ENCODE results near the gene KRT25. TPM values are rescaled to one million over a fixed set of nuclear protein-coding genes. Genes with fewer than 3 reads are reported as not detected.

KRT25 gene
- total and polyA plus RNA-seq, 2 of the 8 experiments (the other 6 are each of a cell fraction or from before 2014, with no cell fraction given): not detected

DNA sequence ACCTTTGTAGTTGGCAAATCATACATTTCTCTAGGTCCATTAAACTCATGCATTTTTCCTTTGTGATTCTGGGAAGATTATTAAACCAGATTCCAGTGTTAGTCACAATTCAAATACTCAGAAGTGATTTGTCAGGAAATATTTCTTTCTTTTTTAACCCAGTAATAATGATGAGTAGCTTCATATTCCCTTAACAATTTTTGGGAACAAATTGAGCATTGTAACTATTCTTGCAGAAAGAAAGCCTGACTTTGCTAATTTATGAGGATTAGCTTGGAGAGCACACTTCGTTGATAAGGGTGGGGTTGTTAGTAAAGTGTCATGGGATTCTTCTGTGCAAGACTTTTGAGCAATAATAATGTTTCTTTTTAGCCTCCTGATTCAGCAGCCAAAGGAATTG, 32.9 kb downstream of the KRT25 start:
- no peaks in the 10 kb centered on the region for H3K4me1 ChIP-seq (replicated peaks in 1 of 4; ENCODE audit: control insufficient read depth in 3 of 4, insufficient read depth in 4 of 4, low read length in 3 of 4)
- no peak for FAIRE-seq
- no peak for TF ChIP-seq NANOG (IDR thresholded peaks at IDR 0.05; ENCODE audit: insufficient read depth, low read depth, low read length, poor library complexity, severe bottlenecking)
- no peak for TF ChIP-seq NRF1 (IDR thresholded peaks at IDR 0.05; ENCODE audit: low read depth, low read length)
- no peak for TF ChIP-seq CHD1 (IDR thresholded peaks at IDR 0.05; ENCODE audit: low read depth, low read length)
- TF ChIP-seq TCF12 (IDR thresholded peaks at IDR 0.05; ENCODE audit: low read depth, low read length): no peak
- TF ChIP-seq POU5F1 (IDR thresholded peaks at IDR 0.05; ENCODE audit: low read depth, low read length): no peak
- TF ChIP-seq GABPA (IDR thresholded peaks at IDR 0.05; ENCODE audit: borderline replicate concordance, insufficient read depth, low read length): no peak
- TF ChIP-seq ZNF274 (IDR thresholded peaks at IDR 0.05; ENCODE audit: borderline replicate concordance, extremely low read depth, low read length): no peak
- no peak for TF ChIP-seq SAP30 (IDR thresholded peaks at IDR 0.05; ENCODE audit: insufficient read depth, insufficient replicate concordance, low read length)
- no peak for TF ChIP-seq SP4 (IDR thresholded peaks at IDR 0.05; ENCODE audit: low read length)
- TF ChIP-seq, protein P1, sequence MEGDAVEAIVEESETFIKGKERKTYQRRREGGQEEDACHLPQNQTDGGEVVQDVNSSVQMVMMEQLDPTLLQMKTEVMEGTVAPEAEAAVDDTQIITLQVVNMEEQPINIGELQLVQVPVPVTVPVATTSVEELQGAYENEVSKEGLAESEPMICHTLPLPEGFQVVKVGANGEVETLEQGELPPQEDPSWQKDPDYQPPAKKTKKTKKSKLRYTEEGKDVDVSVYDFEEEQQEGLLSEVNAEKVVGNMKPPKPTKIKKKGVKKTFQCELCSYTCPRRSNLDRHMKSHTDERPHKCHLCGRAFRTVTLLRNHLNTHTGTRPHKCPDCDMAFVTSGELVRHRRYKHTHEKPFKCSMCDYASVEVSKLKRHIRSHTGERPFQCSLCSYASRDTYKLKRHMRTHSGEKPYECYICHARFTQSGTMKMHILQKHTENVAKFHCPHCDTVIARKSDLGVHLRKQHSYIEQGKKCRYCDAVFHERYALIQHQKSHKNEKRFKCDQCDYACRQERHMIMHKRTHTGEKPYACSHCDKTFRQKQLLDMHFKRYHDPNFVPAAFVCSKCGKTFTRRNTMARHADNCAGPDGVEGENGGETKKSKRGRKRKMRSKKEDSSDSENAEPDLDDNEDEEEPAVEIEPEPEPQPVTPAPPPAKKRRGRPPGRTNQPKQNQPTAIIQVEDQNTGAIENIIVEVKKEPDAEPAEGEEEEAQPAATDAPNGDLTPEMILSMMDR (IDR thresholded peaks at IDR 0.05; ENCODE audit: control extremely low read depth in 1 of 3, insufficient read depth in 1 of 3, low read depth in 1 of 3, low read length in 3 of 3): no peak
- no peak overlapping the region for H3K27ac ChIP-seq (ENCODE audit: low read depth, low read length)
- no peak overlapping the region for H3K56ac ChIP-seq (replicated peaks; ENCODE audit: insufficient read length, low read depth, low read length)
- H3K14ac ChIP-seq (ENCODE audit: insufficient read length): no peak overlapping the region
- no peak overlapping the region for H2BK5ac ChIP-seq (ENCODE audit: low read depth, low read length)
- no peak overlapping the region for H3K23ac ChIP-seq (ENCODE audit: insufficient read length)
- 93% methylated on average over 1 of the region's 1 CpG; no CpG with 5 or more reads in 1 of the 2 experiments for WGBS, 2 experiments (ENCODE audit: extremely low coverage in 1 of 2, insufficient coverage in 1 of 2, insufficient read length in 1 of 2, insufficient replicate concordance in 2 of 2, low coverage in 1 of 2, low lambda C conversion rate in 2 of 2, missing lambda C conversion rate in 1 of 2)
- H2AK5ac ChIP-seq (ENCODE audit: low read depth, low read length): no peak overlapping the region
- ChIA-PET POLR2A (ENCODE audit: partially characterized antibody) (no interaction called here), CTCF (ENCODE audit: partially characterized antibody) (interaction anchor here (0.7 to 1.1 kb wide), 2 partner anchors 19 to 759 kb away, joined by 3 to 6 read pairs; partner anchors contain the start of gene KRT24)
- DNase-seq (ENCODE audit: low read depth in 1 of 2, low spot score in 2 of 2): no peak
- no peak overlapping the region for H3K9ac ChIP-seq (replicated peaks in 1 of 4; ENCODE audit: extremely low read depth in 1 of 4, low read depth in 3 of 4, low read length in 3 of 4)
- H4K20me1 ChIP-seq (replicated peaks in 1 of 2; ENCODE audit: control insufficient read depth in 1 of 2, insufficient read depth in 2 of 2, low read length in 2 of 2): no peaks in the 10 kb centered on the region
- no peak overlapping the region for H2BK20ac ChIP-seq (ENCODE audit: low read length)
- no peaks in the 10 kb centered on the region for H3K79me2 ChIP-seq (ENCODE audit: control insufficient read depth in 1 of 2, insufficient read depth in 2 of 2, low read length in 2 of 2)
- H3K4me2 ChIP-seq (ENCODE audit: insufficient read depth in 1 of 2, low read depth in 2 of 2, low read length in 2 of 2): no peak overlapping the region
- H3K18ac ChIP-seq (ENCODE audit: extremely low read depth, low read length): no peak overlapping the region
- H3K79me1 ChIP-seq (ENCODE audit: low read depth, low read length): no peaks in the 10 kb centered on the region
- H2BK120ac ChIP-seq (replicated peaks; ENCODE audit: low read depth, low read length): no peak overlapping the region
- no peaks in the 10 kb centered on the region for H3K27me3 ChIP-seq (replicated peaks in 1 of 4; ENCODE audit: control insufficient read depth in 3 of 4, extremely low read depth in 1 of 4, insufficient read depth in 3 of 4, low read length in 3 of 4)
- no peak overlapping the region for H3K4me3 ChIP-seq (ENCODE audit: extremely low read depth in 1 of 4, insufficient read depth in 2 of 4, low read depth in 3 of 4, low read length in 4 of 4)
- H4K8ac ChIP-seq (ENCODE audit: extremely low read depth, insufficient read depth, low read length): no peak overlapping the region
- H3K36me3 ChIP-seq (ENCODE audit: control insufficient read depth in 2 of 4, insufficient read depth in 4 of 4, low read length in 3 of 4): no peaks in the 10 kb centered on the region
- H4K5ac ChIP-seq (ENCODE audit: insufficient read length, low read depth, low read length): no peak overlapping the region
- no peak overlapping the region for H2AFZ ChIP-seq (ENCODE audit: low read length)
- no peak overlapping the region for H2BK12ac ChIP-seq (ENCODE audit: low read depth, low read length)
- H3K23me2 ChIP-seq (ENCODE audit: low read depth, low read length): no peaks in the 10 kb centered on the region
- no peaks in the 10 kb centered on the region for H3K9me3 ChIP-seq (ENCODE audit: insufficient read depth in 2 of 2, low read depth in 1 of 2, low read length in 1 of 2)
- no peak overlapping the region for H4K91ac ChIP-seq (replicated peaks; ENCODE audit: insufficient read length, low read length)
- no peak overlapping the region for H2BK15ac ChIP-seq (ENCODE audit: low read length)
- H3K4ac ChIP-seq (replicated peaks; ENCODE audit: insufficient read length, low read depth, low read length): no peak overlapping the region
